Subcutaneous adipose tissue (tissue), 4 donors: ENCODE measurements around the gene DCC. TPM values are rescaled to one million over a fixed set of nuclear protein-coding genes. Genes with fewer than 3 reads are reported as not detected.

Experiments
- total RNA-seq, 4 donors: library from RNA; depleted of rRNA; stranded (reverse); fragments of >200 nt; gene quantifications; one replicate each; pipeline ENCODE4 v1.1.0, GENCODE V29; 2016
- TF ChIP-seq, protein P1 (sequence below): fragments of 450-650 bp; IDR thresholded peaks from one replicate; pipeline ENCODE4 v1.5.1; 2016; ENCODE audit warnings: low read depth, mild to moderate bottlenecking, control low read depth, antibody characterized with exemption, moderate library complexity

DCC gene
- total RNA-seq, 4 donors from 2014 or later = not detected

- TF ChIP-seq, protein P1, sequence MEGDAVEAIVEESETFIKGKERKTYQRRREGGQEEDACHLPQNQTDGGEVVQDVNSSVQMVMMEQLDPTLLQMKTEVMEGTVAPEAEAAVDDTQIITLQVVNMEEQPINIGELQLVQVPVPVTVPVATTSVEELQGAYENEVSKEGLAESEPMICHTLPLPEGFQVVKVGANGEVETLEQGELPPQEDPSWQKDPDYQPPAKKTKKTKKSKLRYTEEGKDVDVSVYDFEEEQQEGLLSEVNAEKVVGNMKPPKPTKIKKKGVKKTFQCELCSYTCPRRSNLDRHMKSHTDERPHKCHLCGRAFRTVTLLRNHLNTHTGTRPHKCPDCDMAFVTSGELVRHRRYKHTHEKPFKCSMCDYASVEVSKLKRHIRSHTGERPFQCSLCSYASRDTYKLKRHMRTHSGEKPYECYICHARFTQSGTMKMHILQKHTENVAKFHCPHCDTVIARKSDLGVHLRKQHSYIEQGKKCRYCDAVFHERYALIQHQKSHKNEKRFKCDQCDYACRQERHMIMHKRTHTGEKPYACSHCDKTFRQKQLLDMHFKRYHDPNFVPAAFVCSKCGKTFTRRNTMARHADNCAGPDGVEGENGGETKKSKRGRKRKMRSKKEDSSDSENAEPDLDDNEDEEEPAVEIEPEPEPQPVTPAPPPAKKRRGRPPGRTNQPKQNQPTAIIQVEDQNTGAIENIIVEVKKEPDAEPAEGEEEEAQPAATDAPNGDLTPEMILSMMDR = no peak
Observed at GRCh38 chr18:53131001-53131400, 791.0 kb downstream of the DCC start.

GRCh38 chr18:53134711-53135110, 794.7 kb downstream of the DCC start:
- TF ChIP-seq, protein P1 = no peak

DNA sequence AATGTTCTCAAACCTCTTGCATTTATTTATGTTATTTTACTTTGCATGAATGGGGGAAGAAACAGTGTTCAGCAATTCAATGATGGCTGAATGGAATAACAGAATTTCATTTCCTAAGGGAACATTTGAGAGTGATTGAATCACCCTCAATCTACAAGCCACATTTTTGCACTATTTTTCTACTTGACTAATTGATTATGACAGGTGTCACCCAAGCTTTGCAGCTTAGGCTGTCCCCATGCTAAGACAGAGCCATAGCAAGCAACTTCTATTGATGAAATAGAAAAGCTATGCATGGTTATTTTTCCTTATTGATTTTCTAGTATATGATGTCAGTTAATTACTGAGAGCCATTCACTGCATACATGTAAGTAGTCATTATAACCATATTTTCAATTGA, 795.7 kb downstream of the DCC start:
- TF ChIP-seq, protein P1 = no peak

GRCh38 chr18:53139746-53140500, 799.9 kb downstream of the DCC start:
- TF ChIP-seq, protein P1 = no peak

DNA sequence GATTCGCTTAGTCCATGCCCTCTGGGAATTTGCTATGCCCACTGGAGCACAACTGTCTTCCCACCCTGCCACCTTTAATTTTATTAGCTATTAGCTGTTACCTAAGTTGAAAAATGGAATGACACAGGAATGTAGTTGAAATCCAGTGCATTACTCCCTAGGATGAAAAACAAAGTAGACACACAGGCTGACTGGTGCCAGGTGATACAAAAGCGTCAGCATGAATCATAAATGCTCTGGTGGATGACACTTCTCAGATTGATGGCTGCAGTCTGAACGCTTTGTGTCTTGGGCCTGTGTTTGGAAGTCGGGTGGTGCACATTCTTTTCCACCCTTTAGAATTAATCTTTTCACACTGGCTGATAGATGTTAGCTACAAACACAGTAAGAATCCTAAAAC, 802.0 kb downstream of the DCC start:
- TF ChIP-seq, protein P1 = no peak

- TF ChIP-seq, protein P1 = no peak
Observed at GRCh38 chr18:53147472-53147871, 807.5 kb downstream of the DCC start.

DNA sequence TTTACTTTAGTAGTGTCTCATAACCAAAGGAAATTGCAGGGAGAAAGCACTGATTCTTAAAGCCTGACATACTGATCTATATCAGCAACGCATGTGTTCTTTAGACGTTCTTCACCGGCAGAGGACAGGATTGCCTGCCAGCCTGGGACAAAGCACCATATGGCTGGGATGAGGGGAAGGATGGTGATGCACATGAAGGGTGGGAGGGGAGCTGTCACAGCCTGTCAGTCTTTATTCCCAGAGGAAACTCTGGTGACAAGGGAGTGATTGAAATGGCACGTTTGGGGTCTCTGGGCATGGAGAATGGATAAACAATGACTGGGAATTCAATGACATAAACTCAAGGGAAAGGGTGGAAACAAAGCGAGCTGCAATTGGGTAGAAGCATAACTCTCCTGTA, 808.1 kb downstream of the DCC start:
- TF ChIP-seq, protein P1 = no peak
